GM12878 (cell line): ENCODE data around the gene POLR3E. TPM values are rescaled to one million over a fixed set of nuclear protein-coding genes. Genes with fewer than 3 reads are reported as not detected.

Experiments used
- ATF3 ChIP-seq: IDR thresholded peaks from 2 replicates; pipeline ENCODE4 v1.6.1; 2011; ENCODE audit warnings: low read depth, mild to moderate bottlenecking, low read length, moderate library complexity, borderline replicate concordance; ENCODE audit errors: extremely low read depth
- BHLHE40 ChIP-seq, 2 experiments: fragments of 450-650 bp in 1 of 2; IDR thresholded peaks; 2 replicates each; pipeline ENCODE4 v1.6.1; 2011 to 2017; ENCODE audit warnings: low read depth in 2 of 2, borderline replicate concordance in 1 of 2, improper control_type of control experiment in 1 of 2, low read length in 1 of 2, mild to moderate bottlenecking in 1 of 2
- BRCA1 ChIP-seq: IDR thresholded peaks from 2 replicates; pipeline ENCODE4 v1.6.1; 2011; ENCODE audit warnings: low read depth, low read length, improper control_type of control experiment
- CHD1 ChIP-seq: IDR thresholded peaks from 2 replicates; pipeline ENCODE4 v1.6.1; 2012; ENCODE audit warnings: low read depth, low read length, improper control_type of control experiment
- ESRRA ChIP-seq: IDR thresholded peaks from 2 replicates; pipeline ENCODE4 v1.6.1; 2012; ENCODE audit warnings: mild to moderate bottlenecking, low read length, improper control_type of control experiment
- GATAD2B ChIP-seq: fragments of 450-650 bp; conservative IDR thresholded peaks from 2 replicates; pipeline ENCODE4 v1.6.1; 2017; ENCODE audit warnings: low read depth, mild to moderate bottlenecking, moderate library complexity
- HDAC6 ChIP-seq: fragments of 200-600 bp; sonication (generic); IDR thresholded peaks from one replicate; pipeline ENCODE4 v1.8.0; 2017; ENCODE audit warnings: antibody characterized with exemption; ENCODE audit not compliant: unreplicated experiment
- IKZF2 ChIP-seq, 2 experiments: fragments of 450-650 bp; IDR thresholded peaks; 2 replicates each; pipeline ENCODE4 v1.6.1; 2017; ENCODE audit warnings: mild to moderate bottlenecking in 2 of 2, moderate library complexity in 2 of 2
- IRF5 ChIP-seq: fragments of 450-650 bp; IDR thresholded peaks from 2 replicates; pipeline ENCODE4 v1.6.1; 2017; ENCODE audit warnings: borderline replicate concordance
- KLF5 ChIP-seq: fragments of 450-650 bp; IDR thresholded peaks from 2 replicates; pipeline ENCODE4 v1.6.1; 2014; ENCODE audit warnings: mild to moderate bottlenecking; ENCODE audit not compliant: partially characterized antibody
- LARP7 ChIP-seq: fragments of 450-650 bp; IDR thresholded peaks from 2 replicates; pipeline ENCODE4 v1.6.1; 2017; ENCODE audit warnings: mild to moderate bottlenecking
- MEF2B ChIP-seq: fragments of 450-650 bp; IDR thresholded peaks from 2 replicates; pipeline ENCODE4 v1.6.1; 2018; ENCODE audit warnings: mild to moderate bottlenecking, moderate library complexity; ENCODE audit not compliant: partially characterized antibody, poor library complexity, severe bottlenecking
- NBN ChIP-seq: fragments of 450-650 bp; IDR thresholded peaks from 2 replicates; pipeline ENCODE4 v1.6.1; 2016
- NR2C1 ChIP-seq: fragments of 450-650 bp; IDR thresholded peaks from 2 replicates; pipeline ENCODE4 v1.6.1; 2017; ENCODE audit warnings: antibody characterized with exemption, mild to moderate bottlenecking, moderate library complexity
- NRF1 ChIP-seq: conservative IDR thresholded peaks from 2 replicates; pipeline ENCODE4 v1.6.1; 2011; ENCODE audit warnings: mild to moderate bottlenecking, low read depth, low read length, improper control_type of control experiment
- POLR2AphosphoS2 ChIP-seq: IDR thresholded peaks from 2 replicates; pipeline ENCODE4 v1.6.1; 2011; ENCODE audit warnings: low read depth, mild to moderate bottlenecking, low read length, improper control_type of control experiment, moderate library complexity
- POU2F2 ChIP-seq: IDR thresholded peaks from 3 replicates; pipeline ENCODE4 v1.6.1; 2011; ENCODE audit warnings: low read depth, mild to moderate bottlenecking, low read length, borderline replicate concordance
- PRDM15 ChIP-seq: fragments of 450-650 bp; formaldehyde crosslinking; IDR thresholded peaks from 2 replicates; pipeline ENCODE4 v1.4.0; 2020; ENCODE audit warnings: mild to moderate bottlenecking, moderate library complexity
- SRF ChIP-seq, 2 experiments: IDR thresholded peaks; 2 replicates each; pipeline ENCODE4 v1.6.1; 2011; ENCODE audit warnings: low read depth in 2 of 2, low read length in 2 of 2, mild to moderate bottlenecking in 1 of 2, moderate library complexity in 1 of 2
- ZBTB11 ChIP-seq: fragments of 450-650 bp; formaldehyde crosslinking; IDR thresholded peaks from 2 replicates; pipeline ENCODE4 v1.5.0; 2022; ENCODE audit warnings: mild to moderate bottlenecking, missing genetic modification characterization
- ZZZ3 ChIP-seq: IDR thresholded peaks from 2 replicates; pipeline ENCODE4 v1.6.1; 2011; ENCODE audit warnings: low read depth; ENCODE audit not compliant: control insufficient read depth, insufficient read length
- polyA plus RNA-seq, 11 experiments: library from polyadenylated mRNA; depleted of rRNA in 4 of 11; unstranded in 6 of 11; stranded (reverse) in 5 of 11; fragments of >200 nt; fragmentation: Nextera tagmentation in 4 of 11; fragmentation: Illumina TruSeq in 1 of 11; extraction: Ambion mirVana in 4 of 11; extraction: Trizol in 1 of 11; gene quantifications; 1 replicate in 1 of 11; 2 replicates in 10 of 11; pipeline versions ENCODE4 v1.2.1 to v1.2.3, GENCODE V29; 2011 to 2016; ENCODE audit warnings: inconsistent platforms in 2 of 11, missing spikeins in 2 of 11, low read depth in 1 of 11
- total RNA-seq, 4 experiments: library from RNA; depleted of rRNA in 3 of 4; stranded (reverse); fragments of >200 nt in 3 of 4; fragmentation: Illumina TruSeq in 1 of 4; extraction: Trizol in 1 of 4; gene quantifications; 2 replicates each; pipeline versions ENCODE4 v1.2.1 to v1.2.3, GENCODE V29; 2013 to 2021

Gene POLR3E
- total and polyA plus RNA-seq, 10 of the 15 experiments (the other 5 are each of a cell fraction or from before 2014, with no cell fraction given): 11.1 to 79.5 (median 39.7) TPM

GRCh38 chr16:22297871-22298733, 893 bp downstream of the POLR3E start (continued):
- no peak for TF ChIP-seq PRDM15 (CRISPR knock-in tag)
- TF ChIP-seq IKZF2 (IDR thresholded peaks at IDR 0.05): peak; percentile 98
- peak; percentile 25 to 38; a peak in 2 of 4 replicates for TF ChIP-seq BHLHE40 (IDR thresholded peaks at IDR 0.05; ENCODE audit: borderline replicate concordance in 1 of 2, low read depth in 2 of 2, low read length in 1 of 2)
- no peak for TF ChIP-seq IRF5
- TF ChIP-seq NR2C1: 0 out of 2 replicates have a peak, but pooled peaks have one; percentile 24
- no peak for TF ChIP-seq HDAC6
- peak; percentile 87 for TF ChIP-seq KLF5
- TF ChIP-seq ESRRA: no peak
- TF ChIP-seq LARP7: peak; percentile 56; the same call in 1 of the 2 replicates
- TF ChIP-seq ZZZ3: no peak
- TF ChIP-seq POLR2AphosphoS2: peak; percentile 23; the same call in 1 of the 2 replicates
- no peak; the same call in 1 of the 2 replicates for TF ChIP-seq BRCA1
- TF ChIP-seq MEF2B: peak; percentile 40
- TF ChIP-seq GATAD2B: peak; percentile 61
- TF ChIP-seq POU2F2: no peak; the same call in 1 of the 3 replicates
- TF ChIP-seq SRF (IDR thresholded peaks at IDR 0.05; ENCODE audit: low read depth in 2 of 2, low read length in 2 of 2): no peak
- peak; percentile 80 for TF ChIP-seq NBN
- no peak; the same call in 1 of the 2 replicates for TF ChIP-seq CHD1
- TF ChIP-seq NRF1: no peak
- no peak for TF ChIP-seq ZBTB11 (CRISPR knock-in tag)
- TF ChIP-seq ATF3: no peak
